ENCODE results near the gene UPK3A.
A peak's percentile ranks its signal among the peaks of the same experiment; 100 is the strongest.

Gene UPK3A

GRCh38 chr22:45284705-45285262 lies at the start of gene UPK3A:
UPK3A (plus strand) TSS chr22:45284949; CDS start chr22:45285014, 65 bp downstream.
- Histone ChIP-seq H4K20me1 (no peaks in the 10 kb centered on the region), H3K27me3 (peaks cover 0 to 15% (median 8%) of the 10 kb centered on the region in 11 experiments; a peak in 16 of 22 replicates), H3K9me3 (replicated peaks in 1 of 11) (peaks cover 0 to 6% (median 0%) of the 10 kb centered on the region in 11 experiments; a peak in 2 of 22 replicates), H3K4me2 (peak within 1 kb of the TSS; percentile 55 to 90 (median 76)), H3K4me3 (peak within 1 kb of the TSS in 5 of 10 experiments; percentile 32 to 50 (median 39); a peak in 10 of 20 replicates), H3K9ac (peak within 1 kb of the TSS in 9 of 11 experiments; percentile 6 to 79 (median 54); a peak in 15 of 22 replicates), H3K27ac (peak within 1 kb of the TSS; percentile 19 to 95 (median 92); a peak in 18 of 22 replicates), H3K4me1 (peaks cover 35 to 85% (median 68%) of the 10 kb centered on the region in 10 experiments), H3K36me3 (no peaks in the 10 kb centered on the region)
- no peak for TF ChIP-seq Cebpa-rat (IDR thresholded peaks at IDR 0.05)

- Histone ChIP-seq H3K27me3 (no peaks in the 10 kb centered on the region), H3K27ac (peak overlapping the region; percentile 55 to 92 (median 87); a peak in 21 of 22 replicates), H3K9me3 (replicated peaks in 1 of 11) (no peaks in the 10 kb centered on the region), H3K4me3 (peak overlapping the region; percentile 31 to 64 (median 48)), H3K4me1 (peaks cover 91 to 99% (median 98%) of the 10 kb centered on the region in 10 experiments), H3K9ac (peak overlapping the region; percentile 65 to 88 (median 79)), H4K20me1 (peaks cover 39 to 96% (median 76%) of the 10 kb centered on the region in 11 experiments), H3K4me2 (peak overlapping the region; percentile 94 to 100 (median 97)), H3K36me3 (peaks cover 12 to 50% (median 25%) of the 10 kb centered on the region in 11 experiments; a peak in 18 of 22 replicates)
- no peak for TF ChIP-seq Cebpa-rat (IDR thresholded peaks at IDR 0.05)
Observed at GRCh38 chr22:45235101-45235777, 49.5 kb upstream of the UPK3A start.

GRCh38 chr22:45235851-45236342 lies 48.9 kb upstream of the UPK3A start:
- H4K20me1 ChIP-seq: peaks cover 39 to 93% (median 70%) of the 10 kb centered on the region in 11 experiments
- peak overlapping the region; percentile 32 to 92 (median 87); a peak in 21 of 22 replicates for H3K27ac ChIP-seq
- H3K36me3 ChIP-seq: peaks cover 12 to 50% (median 25%) of the 10 kb centered on the region in 11 experiments; a peak in 17 of 22 replicates
- no peaks in the 10 kb centered on the region for H3K27me3 ChIP-seq
- H3K9ac ChIP-seq: peak overlapping the region; percentile 48 to 88 (median 79)
- peak overlapping the region; percentile 94 to 100 (median 97) for H3K4me2 ChIP-seq
- peaks cover 85 to 92% (median 91%) of the 10 kb centered on the region in 10 experiments for H3K4me1 ChIP-seq
- H3K4me3 ChIP-seq: peak overlapping the region; percentile 31 to 64 (median 48)
- H3K9me3 ChIP-seq (replicated peaks in 1 of 11): no peaks in the 10 kb centered on the region
- no peak for TF ChIP-seq Cebpa-rat (IDR thresholded peaks at IDR 0.05)

- H3K4me2 ChIP-seq: peak overlapping the region; percentile 94 to 100 (median 97)
- H3K9ac ChIP-seq: peak overlapping the region in 10 of 11 experiments; percentile 20 to 88 (median 79); a peak in 17 of 22 replicates
- H3K27me3 ChIP-seq: no peaks in the 10 kb centered on the region
- H3K4me3 ChIP-seq: peak overlapping the region in 4 of 10 experiments; percentile 3 to 64 (median 52); a peak in 5 of 20 replicates
- no peak for TF ChIP-seq Cebpa-rat (IDR thresholded peaks at IDR 0.05)
- H3K27ac ChIP-seq: peak overlapping the region in 5 of 11 experiments; percentile 2 to 92 (median 88); a peak in 10 of 22 replicates
- H3K36me3 ChIP-seq: peaks cover 12 to 48% (median 24%) of the 10 kb centered on the region in 11 experiments; a peak in 17 of 22 replicates
- no peaks in the 10 kb centered on the region for H3K9me3 ChIP-seq (replicated peaks in 1 of 11)
- peaks cover 39 to 80% (median 65%) of the 10 kb centered on the region in 11 experiments for H4K20me1 ChIP-seq
- peaks cover 75 to 91% (median 87%) of the 10 kb centered on the region in 10 experiments for H3K4me1 ChIP-seq
Observed at GRCh38 chr22:45237065-45237990, 47.4 kb upstream of the UPK3A start.

- Histone ChIP-seq H3K36me3 (peaks cover 12 to 39% (median 23%) of the 10 kb centered on the region in 11 experiments; a peak in 17 of 22 replicates), H3K4me1 (peaks cover 65 to 85% (median 78%) of the 10 kb centered on the region in 10 experiments), H3K9me3 (replicated peaks in 1 of 11) (no peaks in the 10 kb centered on the region), H3K27ac (peak overlapping the region in 4 of 11 experiments; percentile 11 to 92 (median 30); a peak in 5 of 22 replicates), H3K4me2 (peak overlapping the region; percentile 94 to 100 (median 97)), H3K9ac (peak overlapping the region in 8 of 11 experiments; percentile 53 to 89 (median 80); a peak in 16 of 22 replicates), H3K4me3 (peak overlapping the region in 4 of 10 experiments; percentile 77 to 97 (median 90); a peak in 5 of 20 replicates), H3K27me3 (no peaks in the 10 kb centered on the region), H4K20me1 (peaks cover 39 to 70% (median 55%) of the 10 kb centered on the region in 11 experiments)
- no peak for TF ChIP-seq Cebpa-rat (IDR thresholded peaks at IDR 0.05)
Observed at GRCh38 chr22:45238076-45238956, 46.4 kb upstream of the UPK3A start.

- H3K9me3 ChIP-seq (replicated peaks in 1 of 11): no peaks in the 10 kb centered on the region
- peaks cover 57 to 77% (median 70%) of the 10 kb centered on the region in 10 experiments for H3K4me1 ChIP-seq
- TF ChIP-seq Cebpa-rat (IDR thresholded peaks at IDR 0.05): no peak
- H3K4me3 ChIP-seq: peak overlapping the region; percentile 73 to 97 (median 90)
- H4K20me1 ChIP-seq: peaks cover 38 to 62% (median 48%) of the 10 kb centered on the region in 11 experiments
- no peaks in the 10 kb centered on the region for H3K27me3 ChIP-seq
- H3K9ac ChIP-seq: peak overlapping the region; percentile 76 to 89 (median 87); a peak in 21 of 22 replicates
- peaks cover 12 to 31% (median 23%) of the 10 kb centered on the region in 11 experiments; a peak in 17 of 22 replicates for H3K36me3 ChIP-seq
- peak overlapping the region; percentile 94 to 100 (median 97) for H3K4me2 ChIP-seq
- peak overlapping the region in 8 of 11 experiments; percentile 66 to 86 (median 84); a peak in 10 of 22 replicates for H3K27ac ChIP-seq
Observed at GRCh38 chr22:45238957-45239680, 45.6 kb upstream of the UPK3A start.

All from BLaER1 treated with 17β-estradiol and CSF1 and Interleukin-3, amounts not matched to agents 10 nM and 100 nM (cell line).